Glomerular endothelial cell (primary cell): ENCODE measurements around the gene PLD3. TPM values are rescaled to one million over a fixed set of nuclear protein-coding genes. Genes with fewer than 3 reads are reported as not detected.

Source experiments
- total RNA-seq: library from RNA; depleted of rRNA; stranded (reverse); fragments of >200 nt; gene quantifications from 2 replicates; pipeline ENCODE4 v1.2.3, GENCODE V29; 2015

Gene PLD3
- total RNA-seq, 1 donor from 2014 or later = 505 TPM

Other genes starting within 250 kb of the PLD3 start
- gene MAP3K10, start 157.3 kb upstream of the PLD3 start, total RNA-seq = 12.0 and 21.7 TPM in 2 replicates
- gene TTC9B, start 130.3 kb upstream of the PLD3 start, total RNA-seq = not detected in 2 replicates
- not detected in 2 replicates for gene CCNP, start 122.0 kb upstream of the PLD3 start, total RNA-seq
- 33.8 and 38.6 TPM in 2 replicates for gene AKT2, start 63.4 kb upstream of the PLD3 start, total RNA-seq
- 6.9 and 13.1 TPM in 2 replicates for gene C19orf47, start 298 bp upstream of the PLD3 start, total RNA-seq
- gene HIPK4, start 41.5 kb downstream of the PLD3 start, total RNA-seq = 0.05 TPM in 1 of 2 replicates, not detected in the other
- 1.3 and 2.4 TPM in 2 replicates for gene PRX, start 64.7 kb downstream of the PLD3 start, total RNA-seq
- gene SERTAD1, start 77.3 kb downstream of the PLD3 start, total RNA-seq = 13.2 and 17.3 TPM in 2 replicates
- gene SERTAD3, start 95.6 kb downstream of the PLD3 start, total RNA-seq = 15.8 and 18.8 TPM in 2 replicates
- 70.8 and 92.6 TPM in 2 replicates for gene BLVRB, start 117.0 kb downstream of the PLD3 start, total RNA-seq
- gene SPTBN4, start 118.3 kb downstream of the PLD3 start, total RNA-seq = 1.4 TPM in 1 of 2 replicates, not detected in the other
- 91.0 and 91.4 TPM in 2 replicates for gene SHKBP1, start 228.2 kb downstream of the PLD3 start, total RNA-seq